ENCODE measurements around the gene ADRB1. TPM values are rescaled to one million over a fixed set of nuclear protein-coding genes. Genes with fewer than 3 reads are reported as not detected.
A peak's percentile ranks its signal among the peaks of the same experiment; 100 is the strongest.

Gene ADRB1
- total and polyA plus RNA-seq, 2 donors (not counting 3 experiments of a cell fraction or from before 2014, with no cell fraction given): 0.23 to 0.97 TPM

DNA sequence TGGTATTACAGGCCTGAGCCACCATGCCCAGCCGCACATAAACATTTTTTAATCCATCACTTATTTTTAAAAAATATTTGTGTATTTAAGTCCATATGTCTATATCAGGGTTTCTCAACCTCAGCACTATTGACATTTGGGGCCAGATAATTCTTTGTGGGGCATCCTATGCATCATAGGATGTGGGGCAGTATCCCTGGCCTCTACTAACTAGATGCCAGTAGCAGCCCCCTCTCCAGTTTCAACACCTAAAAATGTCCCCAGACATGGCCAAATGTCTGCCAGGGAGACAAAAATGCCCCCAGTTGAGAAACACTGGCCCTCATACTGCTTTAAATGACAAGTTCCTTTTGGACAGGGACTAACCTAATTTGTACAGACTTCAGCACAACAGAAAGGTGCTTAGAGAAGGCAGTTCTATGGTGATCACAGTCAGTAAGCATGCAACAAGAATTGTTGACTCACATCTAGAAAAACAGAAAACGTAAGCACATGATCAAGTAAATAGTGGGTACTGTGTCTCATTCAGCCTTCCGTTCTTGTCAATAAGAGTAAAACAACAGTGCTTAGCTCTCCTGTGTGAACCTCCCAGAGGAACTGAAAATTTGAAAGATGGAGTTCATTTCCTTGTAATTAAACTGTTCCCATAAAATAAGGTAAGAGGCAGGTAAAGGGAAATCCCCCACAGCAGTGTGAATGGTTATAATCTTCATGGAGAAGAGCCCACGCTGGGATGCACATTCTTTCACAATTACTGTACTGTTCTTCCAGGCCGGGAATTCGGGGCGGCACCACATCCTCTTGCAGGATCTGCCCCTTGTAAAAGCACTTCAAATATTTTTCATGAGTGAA lies 17.3 kb upstream of the ADRB1 start:
- peaks cover 31% of the 10 kb centered on the region for H3K4me1 ChIP-seq (ENCODE audit: control insufficient read depth, extremely low read depth, insufficient read depth, low read length)
- BruUV-seq (replicated peaks): TSS peak; percentile 78
- peak overlapping the region; percentile 80 for H3K9ac ChIP-seq (replicated peaks; ENCODE audit: extremely low read depth, insufficient read depth, low read length)
- H3K27me3 ChIP-seq (ENCODE audit: control insufficient read depth in 2 of 2, insufficient read depth in 2 of 2, low read length in 2 of 2): no peaks in the 10 kb centered on the region
- FAIRE-seq (peak; percentile 85), DNase-seq (ENCODE audit: low read depth, low spot score) (peak; percentile 77)
- ChIA-PET POLR2A (no interaction called here), CTCF (interaction anchor here (0.9 kb wide), 1 partner anchor 9 kb away, joined by 3 read pairs; no protein-coding TSS in a partner anchor)
- no peak for TF ChIP-seq MYC (IDR thresholded peaks at IDR 0.05; ENCODE audit: low read depth, low read length)
- TF ChIP-seq, protein P1, sequence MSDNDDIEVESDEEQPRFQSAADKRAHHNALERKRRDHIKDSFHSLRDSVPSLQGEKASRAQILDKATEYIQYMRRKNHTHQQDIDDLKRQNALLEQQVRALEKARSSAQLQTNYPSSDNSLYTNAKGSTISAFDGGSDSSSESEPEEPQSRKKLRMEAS (IDR thresholded peaks at IDR 0.05; ENCODE audit: insufficient read depth, insufficient read length): no peak
- TF ChIP-seq, protein P2, sequence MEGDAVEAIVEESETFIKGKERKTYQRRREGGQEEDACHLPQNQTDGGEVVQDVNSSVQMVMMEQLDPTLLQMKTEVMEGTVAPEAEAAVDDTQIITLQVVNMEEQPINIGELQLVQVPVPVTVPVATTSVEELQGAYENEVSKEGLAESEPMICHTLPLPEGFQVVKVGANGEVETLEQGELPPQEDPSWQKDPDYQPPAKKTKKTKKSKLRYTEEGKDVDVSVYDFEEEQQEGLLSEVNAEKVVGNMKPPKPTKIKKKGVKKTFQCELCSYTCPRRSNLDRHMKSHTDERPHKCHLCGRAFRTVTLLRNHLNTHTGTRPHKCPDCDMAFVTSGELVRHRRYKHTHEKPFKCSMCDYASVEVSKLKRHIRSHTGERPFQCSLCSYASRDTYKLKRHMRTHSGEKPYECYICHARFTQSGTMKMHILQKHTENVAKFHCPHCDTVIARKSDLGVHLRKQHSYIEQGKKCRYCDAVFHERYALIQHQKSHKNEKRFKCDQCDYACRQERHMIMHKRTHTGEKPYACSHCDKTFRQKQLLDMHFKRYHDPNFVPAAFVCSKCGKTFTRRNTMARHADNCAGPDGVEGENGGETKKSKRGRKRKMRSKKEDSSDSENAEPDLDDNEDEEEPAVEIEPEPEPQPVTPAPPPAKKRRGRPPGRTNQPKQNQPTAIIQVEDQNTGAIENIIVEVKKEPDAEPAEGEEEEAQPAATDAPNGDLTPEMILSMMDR (IDR thresholded peaks at IDR 0.05; ENCODE audit: extremely low read depth in 1 of 2, insufficient read depth in 1 of 2, low read depth in 1 of 2, low read length in 2 of 2): no peak
- no peak for TF ChIP-seq POLR2A (IDR thresholded peaks at IDR 0.05; ENCODE audit: low read depth, low read length)
- peak; percentile 65 for TF ChIP-seq JUN (IDR thresholded peaks at IDR 0.05; ENCODE audit: borderline replicate concordance, insufficient read depth, insufficient read length, low read depth)
- peak; percentile 66 for TF ChIP-seq FOS (IDR thresholded peaks at IDR 0.05; ENCODE audit: borderline replicate concordance, insufficient read depth, low read length)
- no peak for TF ChIP-seq EZH2 (IDR thresholded peaks at IDR 0.05; ENCODE audit: borderline replicate concordance, low read depth, low read length, severe bottlenecking)
- TF ChIP-seq GATA2 (IDR thresholded peaks at IDR 0.05; ENCODE audit: insufficient read depth, insufficient read length, low read depth, low read length): peak; percentile 63
- peak; percentile 54 for TF ChIP-seq POLR2AphosphoS5 (IDR thresholded peaks at IDR 0.05; ENCODE audit: insufficient read depth, low read depth, low read length)
- H3K9me1 ChIP-seq (replicated peaks; ENCODE audit: control insufficient read depth, extremely low read depth, insufficient read depth, low read length): no peaks in the 10 kb centered on the region
- no peaks in the 10 kb centered on the region for H3K9me3 ChIP-seq (replicated peaks; ENCODE audit: control insufficient read depth, insufficient read depth, low read length)
- peak overlapping the region; percentile 79 for H3K4me2 ChIP-seq (ENCODE audit: insufficient read depth, low read length)
- no peaks in the 10 kb centered on the region for H3K36me3 ChIP-seq (ENCODE audit: control insufficient read depth in 2 of 2, extremely low read depth in 1 of 2, insufficient read depth in 2 of 2, low read length in 2 of 2)
- H3K27ac ChIP-seq (ENCODE audit: insufficient read depth, low read depth, low read length): peak overlapping the region; percentile 95
- H3K79me2 ChIP-seq (ENCODE audit: control insufficient read depth, insufficient read depth, low read length): no peaks in the 10 kb centered on the region
- peak overlapping the region; percentile 60 for H2AFZ ChIP-seq (ENCODE audit: low read depth, low read length)
- no peak overlapping the region for H3K4me3 ChIP-seq (replicated peaks in 1 of 3; ENCODE audit: insufficient read depth in 1 of 3, low read depth in 1 of 3, low read length in 3 of 3)
- dilution Hi-C loops (cut with MboI; ENCODE audit: extremely low pct_ligation_motif_present, low sequenced_read_pairs): no loop called here
- H4K20me1 ChIP-seq (replicated peaks; ENCODE audit: control insufficient read depth, extremely low read depth, insufficient read depth, low read length): no peaks in the 10 kb centered on the region
- intact Hi-C loops (cut with micrococcal nuclease): loop anchor here (1.0 to 5.0 kb wide), 6 partner anchors 17 to 344 kb away; partner anchors contain the start of gene ADRB1

All from endothelial cell of umbilical vein (primary cell).